ENCODE results near the gene CDKAL1.

Gene CDKAL1

DNA sequence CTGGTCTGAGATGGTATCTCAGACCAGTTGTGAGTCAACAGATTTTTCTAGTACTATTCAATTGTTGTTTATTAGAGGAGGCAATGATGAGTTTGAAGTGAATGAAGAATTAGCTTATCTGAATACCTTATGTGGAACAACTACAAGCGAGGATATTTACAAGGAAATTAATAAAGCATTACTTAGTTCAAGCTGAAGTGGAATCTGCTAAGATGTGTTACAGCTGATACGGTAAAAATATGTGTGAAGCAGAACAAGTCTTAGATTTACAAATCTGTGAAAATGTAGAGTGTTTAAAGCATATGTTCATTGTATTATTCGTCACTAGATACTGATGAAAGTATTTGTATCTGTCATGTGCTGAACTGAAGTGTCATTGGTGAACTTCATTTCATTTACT is 272.4 kb downstream of the CDKAL1 start:
- no peak for TF ChIP-seq CTCF (IDR thresholded peaks at IDR 0.05; ENCODE audit: extremely low read depth, insufficient read depth, missing control alignments)
- in situ Hi-C loops (cut with MboI; ENCODE audit: low pct_unique_long_range_greater_than_20kb, low sequenced_read_pairs, unreplicated experiment) = no loop called here
- DNase-seq (ENCODE audit: low spot score) = no peak

DNA sequence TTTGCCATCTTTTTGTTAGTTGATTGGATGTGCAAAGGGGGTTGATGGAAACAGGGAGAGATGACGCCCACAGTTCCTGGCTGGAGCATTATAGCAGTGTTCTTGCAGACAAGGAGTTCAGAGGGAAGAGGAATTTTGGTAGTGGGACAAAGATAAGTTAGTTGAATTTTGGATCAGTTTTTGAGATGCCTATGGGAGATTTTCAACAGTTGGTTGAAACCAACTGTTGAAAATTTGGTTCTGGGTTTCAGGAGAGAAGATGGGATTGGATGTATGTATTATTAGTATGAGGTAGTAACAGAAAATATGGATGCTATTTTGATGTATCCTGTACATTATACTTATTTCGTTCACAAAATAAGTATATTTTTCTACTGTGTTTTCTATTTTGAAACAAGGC is 274.2 kb downstream of the CDKAL1 start:
- in situ Hi-C loops (cut with MboI; ENCODE audit: low pct_unique_long_range_greater_than_20kb, low sequenced_read_pairs, unreplicated experiment) = no loop called here
- no peak for DNase-seq (ENCODE audit: low spot score)
- TF ChIP-seq CTCF (IDR thresholded peaks at IDR 0.05; ENCODE audit: extremely low read depth, insufficient read depth, missing control alignments) = no peak

DNA sequence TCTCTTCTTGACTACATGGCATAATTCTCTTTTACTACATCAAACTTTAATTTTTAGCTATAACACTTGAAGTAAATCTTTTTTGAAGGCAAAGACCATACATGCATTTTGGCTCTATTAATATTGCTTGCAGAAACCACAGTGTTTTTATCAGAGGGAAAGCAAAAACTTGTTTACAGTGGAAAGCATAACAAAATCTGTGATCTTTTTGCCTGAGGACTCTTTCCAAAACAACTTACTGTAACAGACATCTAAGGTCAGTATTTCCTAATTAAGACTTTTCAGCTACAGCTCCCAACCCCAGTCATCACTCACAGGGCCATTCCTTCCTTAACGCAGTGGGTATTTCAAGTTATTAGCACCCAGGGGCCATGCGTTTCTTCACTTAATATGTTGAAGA is 274.7 kb downstream of the CDKAL1 start:
- in situ Hi-C loops (cut with MboI; ENCODE audit: low pct_unique_long_range_greater_than_20kb, low sequenced_read_pairs, unreplicated experiment) = no loop called here
- no peak for DNase-seq (ENCODE audit: low spot score)
- TF ChIP-seq CTCF (IDR thresholded peaks at IDR 0.05; ENCODE audit: extremely low read depth, insufficient read depth, missing control alignments) = no peak

- no peak for DNase-seq (ENCODE audit: low spot score)
- TF ChIP-seq CTCF (IDR thresholded peaks at IDR 0.05; ENCODE audit: extremely low read depth, insufficient read depth, missing control alignments) = no peak
- in situ Hi-C loops (cut with MboI; ENCODE audit: low pct_unique_long_range_greater_than_20kb, low sequenced_read_pairs, unreplicated experiment) = no loop called here
Observed at GRCh38 chr6:20810727-20811108, 276.5 kb downstream of the CDKAL1 start.

- in situ Hi-C loops (cut with MboI; ENCODE audit: low pct_unique_long_range_greater_than_20kb, low sequenced_read_pairs, unreplicated experiment) = no loop called here
Observed at GRCh38 chr6:20811109-20811761, 277.0 kb downstream of the CDKAL1 start.

DNA sequence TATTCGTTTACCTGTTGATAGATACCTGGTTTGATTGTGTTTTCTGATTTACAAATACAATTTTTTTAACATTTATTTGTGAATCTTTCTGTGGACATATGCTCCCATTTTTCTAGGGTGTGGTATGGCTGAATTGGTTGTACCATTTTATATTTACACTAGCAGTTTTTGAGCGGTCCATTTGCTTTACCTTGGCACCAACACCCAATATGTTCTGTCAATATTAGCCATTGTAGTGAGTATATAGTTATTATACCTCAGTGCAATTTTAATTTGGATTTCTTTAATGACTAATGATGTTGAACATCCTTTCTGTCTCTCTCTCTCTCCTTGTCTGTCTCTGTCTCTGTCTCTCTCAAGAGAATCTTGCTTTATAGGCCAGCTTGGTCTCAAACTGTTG is 278.5 kb downstream of the CDKAL1 start:
- DNase-seq (ENCODE audit: low spot score) = no peak
- in situ Hi-C loops (cut with MboI; ENCODE audit: low pct_unique_long_range_greater_than_20kb, low sequenced_read_pairs, unreplicated experiment) = no loop called here

More at GRCh38 chr6:20811109-20811761, 277.0 kb downstream of the CDKAL1 start:
- TF ChIP-seq CTCF (IDR thresholded peaks at IDR 0.05; ENCODE audit: extremely low read depth, insufficient read depth, missing control alignments) = no peak
- DNase-seq (ENCODE audit: low spot score) = no peak

More for the DNA sequence above, 278.5 kb downstream of the CDKAL1 start:
- no peak for TF ChIP-seq CTCF (IDR thresholded peaks at IDR 0.05; ENCODE audit: extremely low read depth, insufficient read depth, missing control alignments)
